ENCODE measurements around the gene JAKMIP2. TPM values are rescaled to one million over a fixed set of nuclear protein-coding genes. Genes with fewer than 3 reads are reported as not detected.

The JAKMIP2 gene
- polyA plus RNA-seq, 1 of the 3 experiments (the other 2 are of a cell fraction): 2.1 TPM

GRCh38 chr5:147563466-147564123 lies 218.9 kb downstream of the JAKMIP2 start:
- POLR2A ChIA-PET: no interaction called here
- Histone ChIP-seq H3F3A (replicated peaks; ENCODE audit: insufficient read depth) (no peaks in the 10 kb centered on the region), H4K20me1 (ENCODE audit: insufficient read depth) (no peaks in the 10 kb centered on the region), H3K9ac (no peak overlapping the region), H3K9me2 (no peaks in the 10 kb centered on the region), H3K36me3 (replicated peaks in 1 of 2; ENCODE audit: control insufficient read depth in 1 of 2, insufficient read depth in 2 of 2, low read length in 1 of 2) (no peaks in the 10 kb centered on the region), H3K4me2 (no peak overlapping the region), H3K27ac (ENCODE audit: low read depth in 2 of 2, low read length in 1 of 2) (no peak overlapping the region), H3K4me3 (ENCODE audit: low read depth in 2 of 2, low read length in 1 of 2) (no peak overlapping the region), H3K4me1 (ENCODE audit: control insufficient read depth in 1 of 2, insufficient read depth in 2 of 2, low read depth in 1 of 2, low read length in 1 of 2) (peaks cover 0 to 7% of the 10 kb centered on the region in 2 experiments; a peak in 1 of 4 replicates), H2AFZ (ENCODE audit: low read depth) (no peak overlapping the region), H3K27me3 (ENCODE audit: insufficient read depth) (no peaks in the 10 kb centered on the region), H3K79me2 (ENCODE audit: insufficient read depth) (no peaks in the 10 kb centered on the region), H3K9me3 (no peaks in the 10 kb centered on the region)
- TF ChIP-seq EP300 (IDR thresholded peaks at IDR 0.05; ENCODE audit: borderline replicate concordance in 1 of 2, low read depth in 1 of 2, low read length in 1 of 2) (no peak), CHD2 (IDR thresholded peaks at IDR 0.05; ENCODE audit: low read length, partially characterized antibody) (no peak), TAF1 (IDR thresholded peaks at IDR 0.05; ENCODE audit: borderline replicate concordance, low read depth, low read length) (no peak), REST (IDR thresholded peaks at IDR 0.05; ENCODE audit: low read depth, low read length) (no peak), RAD21 (IDR thresholded peaks at IDR 0.05; ENCODE audit: low read length) (no peak), JUND (IDR thresholded peaks at IDR 0.05) (no peak), GABPA (IDR thresholded peaks at IDR 0.05; ENCODE audit: low read depth) (no peak), CTCF (IDR thresholded peaks at IDR 0.05) (no peak), TEAD4 (IDR thresholded peaks at IDR 0.05; ENCODE audit: borderline replicate concordance, insufficient read depth) (no peak), NRF1 (IDR thresholded peaks at IDR 0.05; ENCODE audit: low read depth, low read length) (no peak), EZH2phosphoT487 (IDR thresholded peaks at IDR 0.05; ENCODE audit: borderline replicate concordance, low read depth) (no peak), RCOR1 (IDR thresholded peaks at IDR 0.05; ENCODE audit: low read length) (no peak), FOSL2 (IDR thresholded peaks at IDR 0.05; ENCODE audit: borderline replicate concordance, low read depth) (no peak), MXI1 (IDR thresholded peaks at IDR 0.05; ENCODE audit: low read depth, low read length) (no peak), RXRA (IDR thresholded peaks at IDR 0.05; ENCODE audit: borderline replicate concordance, low read depth) (no peak)
- no peak for DNase-seq
- WGBS (ENCODE audit: low lambda C conversion rate): 100% methylated on average over 1 of the region's 1 CpG
- CTCF ChIA-PET: interaction anchor here (0.8 to 2.3 kb wide), 5 partner anchors 9 to 259 kb away, joined by 3 to 10 read pairs (median 3); no protein-coding TSS in a partner anchor
